SK-N-SH (cell line): ENCODE results near the gene ADD3. TPM values are rescaled to one million over a fixed set of nuclear protein-coding genes. Genes with fewer than 3 reads are reported as not detected.

Experiments
- CTCF ChIA-PET: fragments of 300-600, 350-600 bp; formaldehyde crosslinking; extraction: SDS; loops from one replicate; lab custom pipeline; 2021; lab: Yijun Ruan, JAX
- POLR2A ChIA-PET: fragments of 350-600 bp; sonication (Branson Sonifier 250); formaldehyde crosslinking; extraction: SDS; loops from one replicate; lab custom pipeline; 2020; ENCODE audit warnings: antibody characterized with exemption, inconsistent platforms; lab: Yijun Ruan, JAX
- DNase-seq: peaks from one replicate; pipeline ENCODE4 v3.0.0; 2012
- H2AFZ ChIP-seq: fragments of 200-600 bp; sonication (generic); 2 replicates; pipeline ENCODE4 v1.8.1; 2016; ENCODE audit warnings: antibody characterized with exemption, mild to moderate bottlenecking, low read depth
- H3F3A ChIP-seq: fragments of 200-600 bp; sonication (generic); replicated peaks from 2 replicates; pipeline ENCODE3; 2016; ENCODE audit warnings: antibody characterized with exemption, mild to moderate bottlenecking; ENCODE audit not compliant: insufficient read depth
- H3K27ac ChIP-seq, 2 experiments: fragments of 200-500 bp in 1 of 2; fragments of 200-600 bp in 1 of 2; sonication (Bioruptor generic) in 1 of 2; sonication (generic), shearing (Covaris generic) in 1 of 2; 2 replicates each; pipeline versions ENCODE4 v1.5.1 to v1.6.1; 2014 to 2016; ENCODE audit warnings: low read depth in 2 of 2, inconsistent platforms in 1 of 2, low read length in 1 of 2, mild to moderate bottlenecking in 1 of 2, mixed read lengths in 1 of 2
- H3K27me3 ChIP-seq: fragments of 200-600 bp; sonication (generic), shearing (Covaris generic); 2 replicates; pipeline ENCODE4 v1.6.1; 2016; ENCODE audit warnings: mixed run types; ENCODE audit not compliant: insufficient read depth
- H3K36me3 ChIP-seq, 2 experiments: fragments of 200-500 bp in 1 of 2; fragments of 200-600 bp in 1 of 2; sonication (Bioruptor generic) in 1 of 2; sonication (generic) in 1 of 2; replicated peaks in 1 of 2; 2 replicates each; pipeline versions ENCODE3 to v1.5.1; 2014 to 2016; ENCODE audit warnings: low read length in 1 of 2, mild to moderate bottlenecking in 1 of 2; ENCODE audit not compliant: insufficient read depth in 2 of 2, control insufficient read depth in 1 of 2
- H3K4me1 ChIP-seq, 2 experiments: fragments of 200-500 bp in 1 of 2; fragments of 200-600 bp in 1 of 2; sonication (Bioruptor generic) in 1 of 2; sonication (generic), shearing (Covaris generic) in 1 of 2; 2 replicates each; pipeline versions ENCODE4 v1.5.1 to v1.6.1; 2014 to 2016; ENCODE audit warnings: low read depth in 1 of 2, low read length in 1 of 2, mixed run types in 1 of 2; ENCODE audit not compliant: insufficient read depth in 2 of 2, control insufficient read depth in 1 of 2
- H3K4me2 ChIP-seq: fragments of 200-600 bp; sonication (generic), shearing (Covaris generic); 2 replicates; pipeline ENCODE4 v1.6.1; 2017; ENCODE audit warnings: mixed run types
- H3K4me3 ChIP-seq, 2 experiments: fragments of 200-500 bp in 1 of 2; fragments of 200-600 bp in 1 of 2; sonication (Bioruptor generic) in 1 of 2; sonication (generic), shearing (Covaris generic) in 1 of 2; 2 replicates each; pipeline versions ENCODE4 v1.5.1 to v1.8.1; 2014 to 2016; ENCODE audit warnings: low read depth in 2 of 2, inconsistent platforms in 1 of 2, low read length in 1 of 2, mild to moderate bottlenecking in 1 of 2, mixed read lengths in 1 of 2, moderate library complexity in 1 of 2
- H3K79me2 ChIP-seq: fragments of 200-600 bp; sonication (generic); 2 replicates; pipeline ENCODE4 v1.8.1; 2017; ENCODE audit warnings: mild to moderate bottlenecking; ENCODE audit not compliant: insufficient read depth
- H3K9ac ChIP-seq: fragments of 200-600 bp; sonication (generic); 2 replicates; pipeline ENCODE4 v1.6.1; 2017; ENCODE audit warnings: mixed run types
- H3K9me2 ChIP-seq: fragments of 200-600 bp; sonication (generic); 2 replicates; pipeline ENCODE4 v1.6.1; 2017; ENCODE audit warnings: mixed run types
- H3K9me3 ChIP-seq: fragments of 200-600 bp; sonication (generic); 2 replicates; pipeline ENCODE4 v1.6.1; 2017; ENCODE audit warnings: mixed run types, mild to moderate bottlenecking, moderate library complexity
- H4K20me1 ChIP-seq: fragments of 200-600 bp; sonication (generic); 2 replicates; pipeline ENCODE4 v1.6.1; 2017; ENCODE audit warnings: mild to moderate bottlenecking, mixed run types; ENCODE audit not compliant: insufficient read depth
- CHD2 ChIP-seq: fragments of 150-350 bp; IDR thresholded peaks from 2 replicates; pipeline ENCODE4 v1.6.1; 2018; ENCODE audit warnings: low read length; ENCODE audit not compliant: partially characterized antibody
- ELF1 ChIP-seq: IDR thresholded peaks from 2 replicates; pipeline ENCODE4 v1.4.0; 2012
- EP300 ChIP-seq, 2 experiments: IDR thresholded peaks; 2 replicates each; pipeline versions ENCODE4 v1.4.0 to v1.6.1; 2012; ENCODE audit warnings: borderline replicate concordance in 1 of 2, low read depth in 1 of 2, low read length in 1 of 2
- FOSL2 ChIP-seq: IDR thresholded peaks from 2 replicates; pipeline ENCODE4 v1.4.0; 2012; ENCODE audit warnings: low read depth, mild to moderate bottlenecking, moderate library complexity, borderline replicate concordance
- FOXJ3 ChIP-seq: sonication (generic); formaldehyde crosslinking; IDR thresholded peaks from 2 replicates; pipeline ENCODE4 v1.5.1; 2020; ENCODE audit warnings: mild to moderate bottlenecking, missing genetic modification reagents
- FOXM1 ChIP-seq: IDR thresholded peaks from 2 replicates; pipeline ENCODE4 v1.4.0; 2012; ENCODE audit warnings: low read depth, mild to moderate bottlenecking
- GABPA ChIP-seq: IDR thresholded peaks from 2 replicates; pipeline ENCODE4 v1.4.0; 2012; ENCODE audit warnings: low read depth, mild to moderate bottlenecking
- GATA2 ChIP-seq: sonication (generic); formaldehyde crosslinking; IDR thresholded peaks from 2 replicates; pipeline ENCODE4 v1.5.0; 2020; ENCODE audit warnings: mild to moderate bottlenecking, missing genetic modification reagents
- NRF1 ChIP-seq: IDR thresholded peaks from 2 replicates; pipeline ENCODE4 v1.6.1; 2012; ENCODE audit warnings: low read depth, mild to moderate bottlenecking, low read length
- POLR2AphosphoS5 ChIP-seq: IDR thresholded peaks from 2 replicates; pipeline ENCODE4 v1.6.1; 2012; ENCODE audit warnings: low read depth, low read length
- RXRA ChIP-seq: IDR thresholded peaks from 2 replicates; pipeline ENCODE4 v1.4.0; 2012; ENCODE audit warnings: low read depth, mild to moderate bottlenecking, borderline replicate concordance
- SMC3 ChIP-seq: IDR thresholded peaks from 2 replicates; pipeline ENCODE4 v1.6.1; 2012; ENCODE audit warnings: low read depth, low read length, improper control_type of control experiment
- TCF12 ChIP-seq: IDR thresholded peaks from 2 replicates; pipeline ENCODE4 v1.4.0; 2012
- WGBS: methylation state at CpG from one replicate; pipeline ENCODE4 v1.1.6; 2017; ENCODE audit warnings: low lambda C conversion rate; 5-methylcytosine and 5-hydroxymethylcytosine counted together
- polyA plus RNA-seq, 3 experiments: library from polyadenylated mRNA; depleted of rRNA; stranded (reverse); fragments of >200 nt; gene quantifications; 2 replicates each; pipeline ENCODE4 v1.2.3, GENCODE V29; 2012
- TF ChIP-seq, protein P1 (sequence below): IDR thresholded peaks from 2 replicates; pipeline ENCODE4; 2012
- TF ChIP-seq, protein P2 (sequence below): fragments of 200-600 bp; sonication (generic); IDR thresholded peaks from 2 replicates; pipeline ENCODE4 v1.6.1; 2017; ENCODE audit warnings: antibody characterized with exemption, mild to moderate bottlenecking, moderate library complexity

Gene ADD3
- polyA plus RNA-seq, 1 of the 3 experiments (the other 2 are of a cell fraction) = 27.6 TPM

DNA sequence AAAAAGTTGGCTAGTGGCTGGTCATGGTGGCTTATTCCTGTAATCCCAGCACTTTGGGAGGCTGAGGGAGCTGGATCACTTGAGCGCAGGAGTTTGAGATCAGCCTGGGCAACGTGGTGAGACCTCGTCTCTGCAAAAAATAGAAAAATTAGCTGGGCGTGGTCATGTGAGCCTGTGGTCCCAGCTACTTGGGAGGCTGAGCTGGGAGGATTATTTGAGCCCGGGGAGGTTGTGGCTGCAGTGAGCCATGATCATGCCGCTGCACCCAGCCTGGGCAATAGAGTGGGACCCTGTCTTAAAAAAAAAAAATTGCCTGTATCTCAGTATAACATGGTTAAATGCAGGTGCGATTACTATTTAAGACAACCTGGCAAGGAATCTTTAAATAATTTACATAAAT is 61.0 kb downstream of the ADD3 start:
- ChIA-PET POLR2A (no interaction called here), CTCF (interaction anchor here (1.8 kb wide), 1 partner anchor 185 kb away, joined by 7 read pairs; no protein-coding TSS in a partner anchor)
- DNase-seq = no peak
- H3K9me3 ChIP-seq = no peaks in the 10 kb centered on the region
- no peaks in the 10 kb centered on the region for H3K9me2 ChIP-seq
- peaks cover 4 to 15% of the 10 kb centered on the region in 2 experiments for H3K4me1 ChIP-seq
- H3K36me3 ChIP-seq = no peaks in the 10 kb centered on the region
- peaks cover 4% of the 10 kb centered on the region for H3F3A ChIP-seq
- TF ChIP-seq, protein P1, sequence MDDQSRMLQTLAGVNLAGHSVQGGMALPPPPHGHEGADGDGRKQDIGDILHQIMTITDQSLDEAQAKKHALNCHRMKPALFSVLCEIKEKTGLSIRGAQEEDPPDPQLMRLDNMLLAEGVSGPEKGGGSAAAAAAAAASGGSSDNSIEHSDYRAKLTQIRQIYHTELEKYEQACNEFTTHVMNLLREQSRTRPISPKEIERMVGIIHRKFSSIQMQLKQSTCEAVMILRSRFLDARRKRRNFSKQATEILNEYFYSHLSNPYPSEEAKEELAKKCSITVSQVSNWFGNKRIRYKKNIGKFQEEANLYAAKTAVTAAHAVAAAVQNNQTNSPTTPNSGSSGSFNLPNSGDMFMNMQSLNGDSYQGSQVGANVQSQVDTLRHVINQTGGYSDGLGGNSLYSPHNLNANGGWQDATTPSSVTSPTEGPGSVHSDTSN = no peak
- TF ChIP-seq, protein P2, sequence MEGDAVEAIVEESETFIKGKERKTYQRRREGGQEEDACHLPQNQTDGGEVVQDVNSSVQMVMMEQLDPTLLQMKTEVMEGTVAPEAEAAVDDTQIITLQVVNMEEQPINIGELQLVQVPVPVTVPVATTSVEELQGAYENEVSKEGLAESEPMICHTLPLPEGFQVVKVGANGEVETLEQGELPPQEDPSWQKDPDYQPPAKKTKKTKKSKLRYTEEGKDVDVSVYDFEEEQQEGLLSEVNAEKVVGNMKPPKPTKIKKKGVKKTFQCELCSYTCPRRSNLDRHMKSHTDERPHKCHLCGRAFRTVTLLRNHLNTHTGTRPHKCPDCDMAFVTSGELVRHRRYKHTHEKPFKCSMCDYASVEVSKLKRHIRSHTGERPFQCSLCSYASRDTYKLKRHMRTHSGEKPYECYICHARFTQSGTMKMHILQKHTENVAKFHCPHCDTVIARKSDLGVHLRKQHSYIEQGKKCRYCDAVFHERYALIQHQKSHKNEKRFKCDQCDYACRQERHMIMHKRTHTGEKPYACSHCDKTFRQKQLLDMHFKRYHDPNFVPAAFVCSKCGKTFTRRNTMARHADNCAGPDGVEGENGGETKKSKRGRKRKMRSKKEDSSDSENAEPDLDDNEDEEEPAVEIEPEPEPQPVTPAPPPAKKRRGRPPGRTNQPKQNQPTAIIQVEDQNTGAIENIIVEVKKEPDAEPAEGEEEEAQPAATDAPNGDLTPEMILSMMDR = no peak
- TF ChIP-seq CHD2 (no peak), FOSL2 (no peak), ELF1 (no peak), FOXM1 (no peak), TCF12 (no peak), FOXJ3 (CRISPR knock-in tag) (no peak), SMC3 (no peak), GATA2 (CRISPR knock-in tag) (no peak), POLR2AphosphoS5 (no peak)
- H3K4me3 ChIP-seq = no peak overlapping the region
- no peak overlapping the region for H3K4me2 ChIP-seq
- no peaks in the 10 kb centered on the region for H3K27me3 ChIP-seq
- WGBS = 82% methylated on average over 7 of the region's 7 CpGs
- H3K9ac ChIP-seq = no peak overlapping the region
- no peak overlapping the region for H3K27ac ChIP-seq
- H4K20me1 ChIP-seq = no peaks in the 10 kb centered on the region
- H2AFZ ChIP-seq = no peak overlapping the region
- H3K79me2 ChIP-seq = peaks cover 9% of the 10 kb centered on the region

DNA sequence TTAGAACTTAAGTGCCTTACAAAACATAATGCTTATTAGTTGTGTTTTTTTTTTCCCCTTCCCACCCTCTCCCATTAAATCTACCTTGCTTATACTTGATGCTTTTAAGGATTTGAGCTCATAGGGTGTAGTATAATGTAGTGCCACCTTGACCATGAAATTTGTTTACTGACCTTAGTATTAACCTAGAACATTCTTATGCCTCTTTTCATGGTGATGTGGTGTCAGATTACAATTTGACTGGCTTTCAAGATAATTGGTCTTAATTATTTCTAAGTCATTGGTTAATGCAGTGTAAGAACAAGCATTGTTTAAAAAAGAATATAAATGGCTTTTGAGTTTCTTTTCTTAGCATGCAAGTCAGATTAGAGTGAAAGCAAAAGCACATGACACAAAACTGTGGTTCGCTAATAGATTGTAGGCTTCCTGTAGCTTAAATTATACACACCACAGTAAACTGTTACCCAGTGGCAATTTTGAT is 61.8 kb downstream of the ADD3 start:
- Histone ChIP-seq H3F3A (peaks cover 4% of the 10 kb centered on the region), H3K9me2 (no peaks in the 10 kb centered on the region), H3K27me3 (no peaks in the 10 kb centered on the region), H4K20me1 (no peaks in the 10 kb centered on the region), H3K4me2 (no peak overlapping the region), H3K36me3 (no peaks in the 10 kb centered on the region), H3K9me3 (no peaks in the 10 kb centered on the region), H3K27ac (no peak overlapping the region), H3K4me1 (peaks cover 8 to 23% of the 10 kb centered on the region in 2 experiments), H3K4me3 (no peak overlapping the region), H3K9ac (no peak overlapping the region), H2AFZ (no peak overlapping the region), H3K79me2 (peaks cover 14% of the 10 kb centered on the region; the same call in 1 of the 2 replicates)
- 96% methylated on average over 1 of the region's 1 CpG for WGBS
- ChIA-PET POLR2A (no interaction called here), CTCF (interaction anchor here (1.7 kb wide), 1 partner anchor 69 kb away, joined by 4 read pairs; no protein-coding TSS in a partner anchor)
- DNase-seq = no peak
- no peak for TF ChIP-seq RXRA
- TF ChIP-seq TCF12 = no peak
- TF ChIP-seq GABPA = no peak
- TF ChIP-seq EP300 (IDR thresholded peaks at IDR 0.05; ENCODE audit: borderline replicate concordance in 1 of 2, low read depth in 1 of 2, low read length in 1 of 2) = no peak
- TF ChIP-seq NRF1 = no peak
- no peak for TF ChIP-seq GATA2 (CRISPR knock-in tag)
